HG02571 (cell line): ENCODE measurements around the gene SEC14L3.

Experiments
- ATAC-seq: cut with Tn5 transposase; IDR thresholded peaks from one replicate; pipeline ENCODE4 v1.9.1; 2021; ENCODE audit warnings: mild to moderate bottlenecking, moderate library complexity; ENCODE audit not compliant: unreplicated experiment

SEC14L3 gene

GRCh38 chr22:30471616-30472318 lies at the start of gene SEC14L3:
TSS of gene SEC14L3 (minus strand) at chr22:30472017. CDS start at chr22:30471958, 59 bp downstream.
- ATAC-seq: no peak

- no peak for ATAC-seq
Measured at GRCh38 chr22:30519842-30520425, 48.1 kb upstream of the SEC14L3 start.

- no peak for ATAC-seq
Measured at GRCh38 chr22:30516731-30517130, 44.9 kb upstream of the SEC14L3 start.

GRCh38 chr22:30516273-30516672 lies 44.5 kb upstream of the SEC14L3 start:
- ATAC-seq: no peak

- ATAC-seq: no peak
Measured at GRCh38 chr22:30514252-30514651, 42.4 kb upstream of the SEC14L3 start.

- no peak for ATAC-seq
Measured at GRCh38 chr22:30513462-30513861, 41.6 kb upstream of the SEC14L3 start.

GRCh38 chr22:30511911-30512310 lies 40.1 kb upstream of the SEC14L3 start:
- no peak for ATAC-seq

GRCh38 chr22:30511109-30511508 lies 39.3 kb upstream of the SEC14L3 start:
- ATAC-seq: no peak

- no peak for ATAC-seq
Measured at GRCh38 chr22:30508216-30508615, 36.4 kb upstream of the SEC14L3 start.

- ATAC-seq: no peak
Measured at GRCh38 chr22:30507670-30508069, 35.9 kb upstream of the SEC14L3 start.

GRCh38 chr22:30506507-30506968 lies 34.7 kb upstream of the SEC14L3 start:
- ATAC-seq: no peak

GRCh38 chr22:30503551-30503950 lies 31.7 kb upstream of the SEC14L3 start:
- ATAC-seq: no peak

GRCh38 chr22:30502911-30503310 lies 31.1 kb upstream of the SEC14L3 start:
- no peak for ATAC-seq

GRCh38 chr22:30502153-30502552 lies 30.3 kb upstream of the SEC14L3 start:
- ATAC-seq: no peak

GRCh38 chr22:30500628-30501027 lies 28.8 kb upstream of the SEC14L3 start:
- no peak for ATAC-seq

- no peak for ATAC-seq
Measured at GRCh38 chr22:30497466-30498150, 25.8 kb upstream of the SEC14L3 start.

GRCh38 chr22:30495041-30495784 lies 23.4 kb upstream of the SEC14L3 start:
- no peak for ATAC-seq

- no peak for ATAC-seq
Measured at GRCh38 chr22:30492144-30492543, 20.3 kb upstream of the SEC14L3 start.

GRCh38 chr22:30491381-30491780 lies 19.6 kb upstream of the SEC14L3 start:
- ATAC-seq: no peak

- no peak for ATAC-seq
Measured at GRCh38 chr22:30490399-30490798, 18.6 kb upstream of the SEC14L3 start.

GRCh38 chr22:30488121-30488520 lies 16.3 kb upstream of the SEC14L3 start:
- ATAC-seq: no peak
